ENCODE measurements around the gene SSC5D.
"Not testable (repeated sequence)": the region's sequence is repeated elsewhere in the genome, so short reads cannot be mapped to it uniquely, and the experiment has no call there.

The SSC5D gene

DNA sequence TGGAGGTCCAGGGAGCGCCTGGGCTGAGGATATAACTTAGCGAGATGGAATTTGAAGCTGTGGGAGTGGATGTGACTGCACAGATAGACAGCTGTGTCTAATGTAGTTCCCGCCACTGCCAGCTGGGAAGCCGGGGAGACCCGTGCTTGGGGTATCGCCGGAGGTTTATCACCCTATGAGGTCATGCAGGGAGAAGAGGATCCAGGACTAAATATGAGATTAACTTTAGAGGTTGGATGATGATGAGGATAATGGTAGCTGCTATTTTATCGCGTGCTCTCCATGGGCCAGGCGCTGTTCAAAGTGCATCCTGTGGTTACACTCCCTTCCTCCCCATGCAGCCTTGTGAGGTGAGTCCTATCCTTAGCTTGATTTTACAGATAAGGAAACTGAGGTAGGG lies 19.9 kb downstream of the SSC5D start:
- no peak for DNase-seq

GRCh38 chr19:55516878-55517620 lies 28.8 kb downstream of the SSC5D start:
- DNase-seq, result peak; percentile 72

GRCh38 chr19:55519451-55520311 lies 31.4 kb downstream of the SSC5D start:
- DNase-seq, result no peak

DNA sequence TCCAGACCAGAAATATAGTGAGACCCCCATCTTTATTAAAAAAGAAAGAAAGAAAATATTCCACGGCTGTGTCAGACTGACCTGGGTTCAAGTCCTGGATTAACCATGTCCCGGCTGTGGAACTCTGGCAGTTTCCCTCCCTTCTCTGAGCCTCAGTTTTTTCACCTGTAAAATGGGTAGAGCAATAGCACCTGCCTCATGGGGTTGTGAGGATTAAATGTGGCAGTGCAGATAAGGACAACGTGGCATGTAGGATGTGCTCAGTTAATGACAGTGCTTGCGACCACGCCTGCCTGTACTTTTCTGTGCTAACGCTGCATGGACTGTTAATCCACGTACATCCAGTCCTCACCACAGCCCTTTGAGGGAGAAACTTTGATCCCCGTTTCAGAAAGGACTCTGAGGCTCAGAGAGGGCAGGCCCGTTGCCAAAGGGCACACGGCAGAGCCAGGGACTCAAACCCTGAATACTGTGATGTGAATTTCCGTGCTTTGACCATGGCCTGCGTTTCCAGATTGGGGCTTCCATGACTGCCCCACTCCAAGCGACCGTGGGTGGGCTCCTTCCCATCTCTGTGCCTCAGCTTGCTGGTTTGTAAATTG lies 32.6 kb downstream of the SSC5D start:
- DNase-seq, result no peak

DNA sequence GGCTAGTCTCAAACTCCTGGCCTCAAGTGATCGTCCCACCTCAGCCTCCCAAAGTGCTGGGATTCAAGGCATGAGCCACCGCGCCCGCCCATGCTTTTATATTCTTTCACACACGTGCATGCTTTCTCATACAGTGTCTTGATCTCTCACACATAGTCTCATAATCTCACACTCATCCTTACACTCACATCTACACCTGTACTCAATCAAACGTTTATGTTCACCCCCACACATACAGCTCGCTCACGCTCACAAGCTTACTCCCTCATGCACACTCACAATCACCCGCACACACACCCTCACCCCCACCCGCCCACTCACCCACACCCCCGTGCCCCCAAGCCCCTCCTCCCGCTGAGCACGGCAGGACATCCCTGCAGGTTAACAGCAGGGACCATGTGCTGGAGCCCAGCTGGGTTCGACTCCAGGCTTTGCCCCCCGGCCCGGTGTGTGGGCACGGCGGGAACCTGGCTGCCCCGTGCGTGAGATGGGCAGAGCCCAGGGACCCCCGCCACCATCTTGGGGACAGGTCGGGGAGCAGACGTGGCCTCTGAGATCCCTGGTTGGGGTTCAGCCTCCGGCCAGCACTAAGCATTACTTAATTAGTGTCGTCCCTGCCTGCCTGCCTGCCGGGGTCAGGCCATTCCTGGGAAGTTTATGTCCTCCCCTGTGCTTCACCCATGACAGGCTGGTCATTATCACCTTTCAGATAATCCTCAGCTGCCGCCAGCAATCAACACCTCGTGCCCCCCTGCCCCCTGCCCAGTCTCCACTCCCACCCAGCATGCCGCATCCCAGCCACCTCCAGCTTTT lies 37.3 kb downstream of the SSC5D start:
- DNase-seq, result no peak

GRCh38 chr19:55526216-55527196 lies 38.3 kb downstream of the SSC5D start:
- peak; percentile 73 for DNase-seq

- DNase-seq, result no peak
Observed at GRCh38 chr19:55527197-55528029, 39.2 kb downstream of the SSC5D start.

GRCh38 chr19:55528030-55528803 lies 40.0 kb downstream of the SSC5D start:
- peak; percentile 79 for DNase-seq

GRCh38 chr19:55529636-55530234 lies 41.5 kb downstream of the SSC5D start:
- no peak for DNase-seq

GRCh38 chr19:55530996-55531395 lies 42.8 kb downstream of the SSC5D start:
- DNase-seq, result no peak

- DNase-seq, result not testable (repeated sequence)
Observed at GRCh38 chr19:55534280-55534679, 46.0 kb downstream of the SSC5D start.

- DNase-seq, result no peak
Observed at GRCh38 chr19:55535173-55535964, 47.1 kb downstream of the SSC5D start.

GRCh38 chr19:55535965-55536350 lies 47.7 kb downstream of the SSC5D start:
- DNase-seq, result no peak

DNA sequence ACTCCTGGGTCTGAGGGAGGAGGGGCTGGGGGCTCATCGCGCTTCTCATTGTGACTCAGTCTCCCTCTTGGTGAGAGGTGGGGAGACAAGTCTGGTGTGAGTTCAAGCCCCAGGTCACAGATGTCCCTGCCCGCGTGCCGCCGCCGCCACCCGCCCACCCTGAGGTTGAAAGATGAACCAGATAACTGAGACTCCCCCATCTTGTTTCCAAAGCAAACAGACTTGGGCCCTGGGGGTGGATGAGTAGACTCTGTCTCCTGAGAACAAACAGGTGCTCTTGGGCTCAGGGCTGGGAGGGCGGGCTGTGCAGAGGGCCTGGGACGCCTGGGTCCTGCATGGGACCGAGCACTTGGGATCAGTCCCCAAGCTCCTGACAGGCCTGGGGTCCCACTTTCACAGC lies 48.1 kb downstream of the SSC5D start:
- DNase-seq, result no peak

- DNase-seq, result no peak
Observed at GRCh38 chr19:55536951-55537740, 48.9 kb downstream of the SSC5D start, which contains the start of gene SBK2. TSS of gene SBK2 (minus strand) at chr19:55537133. CDS start at chr19:55536294, 839 bp downstream.

DNA sequence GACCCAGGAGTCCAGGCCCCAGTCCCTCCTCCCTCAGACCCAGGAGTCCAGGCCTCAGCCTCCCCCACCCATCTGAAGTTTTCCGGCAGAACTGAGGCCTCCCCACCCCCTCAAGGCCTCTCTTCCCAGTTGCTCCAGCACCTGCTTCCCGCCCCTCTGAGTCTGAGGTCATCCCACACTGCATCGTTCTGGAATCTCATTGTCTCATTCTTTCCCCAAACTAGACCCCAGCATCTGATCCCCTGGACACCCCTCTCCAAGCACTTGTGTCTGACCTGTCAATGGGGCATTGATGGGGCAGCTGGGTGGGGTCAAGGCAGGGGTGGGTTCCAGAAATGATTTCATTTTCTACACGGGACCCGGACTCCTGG lies 49.5 kb downstream of the SSC5D start:
- DNase-seq, result no peak

DNA sequence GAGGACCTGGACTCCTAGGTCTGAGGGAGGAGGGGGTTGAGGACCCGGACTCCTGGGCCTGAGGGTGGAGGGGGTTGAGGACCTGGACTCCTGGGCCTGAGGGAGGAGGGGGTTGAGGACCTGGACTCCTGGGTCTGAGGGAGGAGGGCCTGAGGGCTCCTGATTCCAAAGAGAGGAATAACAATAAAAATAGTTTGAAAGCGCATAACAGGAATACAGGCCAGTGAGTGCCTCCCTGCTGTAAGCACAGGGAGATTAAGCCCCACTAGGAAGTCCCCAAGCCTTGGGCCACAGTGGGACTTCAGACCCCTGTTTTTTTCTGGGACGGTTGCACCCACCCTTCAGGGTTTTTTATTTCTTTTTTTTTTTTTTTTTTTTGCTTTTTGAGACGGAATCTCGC lies 49.9 kb downstream of the SSC5D start:
- DNase-seq, result no peak

Measured in NCI-H510A treated with DMSO at 0.1 percent for 48 hours (cell line).